Peyer's patch (tissue), 4 donors: Measurements from ENCODE around the gene ANP32E. TPM values are rescaled to one million over a fixed set of nuclear protein-coding genes. Genes with fewer than 3 reads are reported as not detected.

Experiments
- DNase-seq, 3 donors: peaks; one replicate each; pipeline ENCODE4 v3.0.0-alpha.2; 2017 to 2019
- H3K27ac ChIP-seq, 4 donors: fragments of 200-600 bp; sonication (generic); one replicate each; pipeline ENCODE4 v1.5.1; 2016 to 2019
- H3K27me3 ChIP-seq, 2 donors: fragments of 200-600 bp; sonication (generic); one replicate each; pipeline ENCODE4 v1.5.1; 2019
- H3K36me3 ChIP-seq, 3 donors: fragments of 200-600 bp; sonication (generic); one replicate each; pipeline ENCODE4 v1.5.1; 2016 to 2019
- H3K4me1 ChIP-seq, 4 donors: fragments of 200-600 bp; sonication (generic); one replicate each; pipeline ENCODE4 v1.5.1; 2016 to 2019
- H3K4me3 ChIP-seq, 4 donors: fragments of 200-600 bp; sonication (generic); 1 replicate in 3 of 4; 2 replicates in 1 of 4; pipeline ENCODE4 v1.5.1; 2016 to 2019; ENCODE audit warnings: mild to moderate bottlenecking in 1 of 4
- H3K9me3 ChIP-seq, 4 donors: fragments of 200-600 bp; sonication (generic); one replicate each; pipeline ENCODE4 v1.5.1; 2016 to 2019; ENCODE audit warnings: mild to moderate bottlenecking in 1 of 4
- CTCF ChIP-seq, 6 experiments: fragments of 450-650 bp in 4 of 6; fragments of 200-600 bp in 2 of 6; sonication (generic) in 1 of 6; IDR thresholded peaks; one replicate each; pipeline ENCODE4 v1.5.1; 2017 to 2019; ENCODE audit warnings: antibody characterized with exemption in 6 of 6, mild to moderate bottlenecking in 3 of 6, moderate library complexity in 1 of 6
- POLR2A ChIP-seq, 2 donors: fragments of 450-650 bp; IDR thresholded peaks; one replicate each; pipeline ENCODE4 v1.5.1; 2017; ENCODE audit warnings: antibody characterized with exemption in 2 of 2, mild to moderate bottlenecking in 2 of 2, moderate library complexity in 2 of 2
- total RNA-seq, 4 donors: library from RNA; depleted of rRNA; stranded (reverse); fragments of >200 nt; gene quantifications; one replicate each; pipeline ENCODE4 v1.1.0, GENCODE V29; 2016

ANP32E gene
- total RNA-seq = 10 to 100 TPM in 2 of 4 donors, 1 to 10 TPM in 2; 7.3 to 24.8 (median 9.9) TPM

- DNase-seq = peak; percentile 94 to 98 (median 95)
- Histone ChIP-seq H3K9me3 (no peaks in the 10 kb centered on the region), H3K27ac (peak within 1 kb of the TSS; percentile 89 to 97 (median 94)), H3K4me1 (peaks cover 0 to 12% (median 0%) of the 10 kb centered on the region in 4 donors), H3K36me3 (no peaks in the 10 kb centered on the region), H3K4me3 (peak within 1 kb of the TSS; percentile 68 to 86 (median 74)), H3K27me3 (no peaks in the 10 kb centered on the region)
- TF ChIP-seq POLR2A (IDR thresholded peaks at IDR 0.05) (peak; percentile 32 to 81), CTCF (IDR thresholded peaks at IDR 0.05) (peak in 3 of 6 experiments; percentile 32 to 43 (median 37))
These were observed at the start of gene ANP32E for GRCh38 chr1:150235852-150236613. TSS of gene ANP32E (minus strand) at chr1:150236112. CDS start at chr1:150235786, 326 bp downstream.

GRCh38 chr1:150283260-150283659, 47.3 kb upstream of the ANP32E start:
- H3K27ac ChIP-seq = peak overlapping the region in 1 of 4 donors; percentile 86
- no peak for DNase-seq
- H3K36me3 ChIP-seq = peaks cover 0 to 8% (median 0%) of the 10 kb centered on the region in 3 donors
- H3K9me3 ChIP-seq = no peaks in the 10 kb centered on the region
- H3K4me3 ChIP-seq = peak overlapping the region in 2 of 4 donors; percentile 51 to 56
- no peak for TF ChIP-seq POLR2A (IDR thresholded peaks at IDR 0.05)
- no peak for TF ChIP-seq CTCF (IDR thresholded peaks at IDR 0.05)
- peaks cover 0 to 23% (median 4%) of the 10 kb centered on the region in 4 donors for H3K4me1 ChIP-seq
- no peaks in the 10 kb centered on the region for H3K27me3 ChIP-seq

- Histone ChIP-seq H3K36me3 (peaks cover 0 to 8% (median 0%) of the 10 kb centered on the region in 3 donors), H3K4me1 (peaks cover 0 to 23% (median 4%) of the 10 kb centered on the region in 4 donors), H3K9me3 (no peaks in the 10 kb centered on the region), H3K4me3 (peak overlapping the region; percentile 31 to 56 (median 44)), H3K27me3 (no peaks in the 10 kb centered on the region), H3K27ac (peak overlapping the region; percentile 18 to 89 (median 55))
- TF ChIP-seq POLR2A (IDR thresholded peaks at IDR 0.05) (peak in 1 of 2 donors; percentile 17), CTCF (IDR thresholded peaks at IDR 0.05) (no peak)
- DNase-seq = no peak
These were observed 46.6 kb upstream of the ANP32E start for GRCh38 chr1:150282558-150282958.

- TF ChIP-seq CTCF (IDR thresholded peaks at IDR 0.05) (no peak), POLR2A (IDR thresholded peaks at IDR 0.05) (no peak)
These were observed 46.0 kb upstream of the ANP32E start, which contains the start of gene CIART for GRCh38 chr1:150281758-150282557. TSS of gene CIART (plus strand) at chr1:150282554. CDS start at chr1:150283268, 714 bp downstream.

GRCh38 chr1:150281221-150281757, 45.4 kb upstream of the ANP32E start:
- H3K27me3 ChIP-seq = no peaks in the 10 kb centered on the region
- H3K36me3 ChIP-seq = peaks cover 0 to 1% (median 0%) of the 10 kb centered on the region in 3 donors
- TF ChIP-seq CTCF (IDR thresholded peaks at IDR 0.05) (peak in 5 of 6 experiments; percentile 39 to 70 (median 68)), POLR2A (IDR thresholded peaks at IDR 0.05) (peak in 1 of 2 donors; percentile 65)
- H3K4me3 ChIP-seq = peak overlapping the region; percentile 31 to 56 (median 44)
- DNase-seq = peak; percentile 70 to 88 (median 75)
- peak overlapping the region; percentile 53 to 89 (median 72) for H3K27ac ChIP-seq
- H3K4me1 ChIP-seq = peaks cover 0 to 23% (median 4%) of the 10 kb centered on the region in 4 donors
- H3K9me3 ChIP-seq = no peaks in the 10 kb centered on the region

More at GRCh38 chr1:150281758-150282557, 46.0 kb upstream of the ANP32E start, which contains the start of gene CIART:
- Histone ChIP-seq H3K36me3 (peaks cover 0 to 8% (median 0%) of the 10 kb centered on the region in 3 donors), H3K4me1 (peaks cover 0 to 23% (median 4%) of the 10 kb centered on the region in 4 donors), H3K27ac (peak within 1 kb of the TSS; percentile 53 to 89 (median 72)), H3K4me3 (peak within 1 kb of the TSS; percentile 31 to 56 (median 44)), H3K9me3 (no peaks in the 10 kb centered on the region), H3K27me3 (no peaks in the 10 kb centered on the region)
- peak; percentile 81 to 95 (median 91) for DNase-seq
